SK-N-SH treated with all-trans-retinoic acid at 6 μM for 48 hours (cell line): ENCODE measurements around the gene TMEM132C.

Experiments
- ATAC-seq: fragments of 200-7000 bp; cut with Tn5 transposase; 3 replicates; pipeline ENCODE4 v1.9.1; 2020; ENCODE audit warnings: mild to moderate bottlenecking, moderate library complexity
- ARNTL ChIP-seq: fragments of 450-650 bp; formaldehyde crosslinking; IDR thresholded peaks from 2 replicates; pipeline ENCODE4 v1.5.0; 2020; ENCODE audit warnings: low read depth, mild to moderate bottlenecking, moderate library complexity, borderline replicate concordance
- CSDC2 ChIP-seq: fragments of 250-450 bp; sonication (Bioruptor Pico); IDR thresholded peaks from 2 replicates; pipeline ENCODE4 v1.5.0; 2020; ENCODE audit warnings: mild to moderate bottlenecking, moderate library complexity
- ESRRG ChIP-seq: fragments of 250-450 bp; sonication (Bioruptor Pico); IDR thresholded peaks from 2 replicates; pipeline ENCODE4 v1.6.1; 2021; ENCODE audit warnings: mild to moderate bottlenecking
- GLIS3 ChIP-seq: fragments of 250-450 bp; sonication (Bioruptor Pico); IDR thresholded peaks from 2 replicates; pipeline ENCODE4 v1.5.0; 2020; ENCODE audit warnings: mild to moderate bottlenecking, moderate library complexity
- OSR1 ChIP-seq: fragments of 250-450 bp; sonication (Bioruptor Pico); IDR thresholded peaks from 2 replicates; pipeline ENCODE4 v1.8.0; 2022; ENCODE audit warnings: moderate library complexity, mild to moderate bottlenecking, inconsistent platforms
- PPARA ChIP-seq: fragments of 250-450 bp; sonication (Bioruptor Pico); IDR thresholded peaks from 2 replicates; pipeline ENCODE4 v1.5.0; 2020; ENCODE audit warnings: mild to moderate bottlenecking, borderline replicate concordance
- RARB ChIP-seq: fragments of 250-450 bp; sonication (Bioruptor Pico); IDR thresholded peaks from 2 replicates; pipeline ENCODE4 v1.8.0; 2021; ENCODE audit warnings: mild to moderate bottlenecking, moderate library complexity
- SNAI2 ChIP-seq: fragments of 250-450 bp; sonication (Bioruptor Pico); IDR thresholded peaks from 2 replicates; pipeline ENCODE4 v1.5.0; 2020; ENCODE audit warnings: mild to moderate bottlenecking, moderate library complexity
- TCF4 ChIP-seq: fragments of 250-450 bp; sonication (Bioruptor Pico); IDR thresholded peaks from 2 replicates; pipeline ENCODE4 v1.8.0; 2021; ENCODE audit warnings: mild to moderate bottlenecking, moderate library complexity, borderline replicate concordance
- TOX ChIP-seq: fragments of 250-450 bp; sonication (Bioruptor Pico); IDR thresholded peaks from 2 replicates; pipeline ENCODE4 v1.8.0; 2021; ENCODE audit warnings: mild to moderate bottlenecking, moderate library complexity, borderline replicate concordance
- ZC3H10 ChIP-seq: fragments of 250-450 bp; sonication (Bioruptor Pico); IDR thresholded peaks from 2 replicates; pipeline ENCODE4 v1.5.1; 2021; ENCODE audit warnings: mild to moderate bottlenecking, moderate library complexity
- ZFP3 ChIP-seq: fragments of 250-450 bp; sonication (Bioruptor Pico); IDR thresholded peaks from 2 replicates; pipeline ENCODE4 v1.5.0; 2020; ENCODE audit warnings: mild to moderate bottlenecking, moderate library complexity
- ZFP30 ChIP-seq: fragments of 450-650 bp; formaldehyde crosslinking; IDR thresholded peaks from 2 replicates; pipeline ENCODE4 v1.5.0; 2022; ENCODE audit warnings: mild to moderate bottlenecking, moderate library complexity
- ZNF565 ChIP-seq: fragments of 450-650 bp; formaldehyde crosslinking; conservative IDR thresholded peaks from 2 replicates; pipeline ENCODE4 v1.5.0; 2020; ENCODE audit warnings: low read depth, mild to moderate bottlenecking, moderate library complexity
- ZNF70 ChIP-seq: fragments of 450-650 bp; formaldehyde crosslinking; IDR thresholded peaks from 2 replicates; pipeline ENCODE4 v1.5.0; 2020; ENCODE audit warnings: mild to moderate bottlenecking, moderate library complexity
- ZNF8 ChIP-seq: fragments of 450-650 bp; formaldehyde crosslinking; IDR thresholded peaks from 2 replicates; pipeline ENCODE4 v1.5.0; 2020; ENCODE audit warnings: mild to moderate bottlenecking, moderate library complexity
- TF ChIP-seq, protein P1 (sequence below): fragments of 250-450 bp; sonication (Bioruptor Pico); IDR thresholded peaks from 2 replicates; pipeline ENCODE4 v1.5.0; 2020; ENCODE audit warnings: mild to moderate bottlenecking, moderate library complexity
- TF ChIP-seq, protein P2 (sequence below): fragments of 250-450 bp; sonication (Bioruptor Pico); IDR thresholded peaks from 2 replicates; pipeline ENCODE4 v1.5.1; 2021; ENCODE audit warnings: mild to moderate bottlenecking, moderate library complexity
- TF ChIP-seq, protein P3 (sequence below): fragments of 250-450 bp; sonication (Bioruptor Pico); IDR thresholded peaks from 2 replicates; pipeline ENCODE4 v1.8.0; 2020; ENCODE audit warnings: mild to moderate bottlenecking, moderate library complexity, borderline replicate concordance
- TF ChIP-seq, protein P4 (sequence below): fragments of 250-450 bp; sonication (Bioruptor Pico); IDR thresholded peaks from 2 replicates; pipeline ENCODE4 v1.8.0; 2021; ENCODE audit warnings: low read depth, mild to moderate bottlenecking, moderate library complexity, borderline replicate concordance

The TMEM132C gene

DNA sequence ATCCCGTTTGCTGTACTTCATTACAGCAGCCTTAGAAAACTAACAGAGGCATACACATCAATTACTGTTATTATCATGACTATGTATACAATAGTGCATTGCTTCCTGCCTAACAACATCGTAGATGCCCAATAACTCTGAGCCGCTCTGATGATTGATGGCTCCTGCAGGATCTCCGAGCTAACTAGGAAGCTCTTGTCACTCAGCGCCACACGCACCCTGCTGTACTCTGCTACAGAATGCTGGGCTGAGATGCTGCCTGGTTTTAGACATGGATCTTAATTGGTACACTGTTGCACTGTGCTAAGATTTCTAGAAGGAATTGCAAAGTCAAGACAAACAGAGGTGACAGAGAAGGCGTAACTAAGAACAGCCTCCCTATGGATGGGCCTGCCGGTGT lies 387.5 kb downstream of the TMEM132C start:
- TF ChIP-seq SNAI2 (CRISPR knock-in tag) (no peak), ZNF70 (no peak), ARNTL (CRISPR knock-in tag) (no peak), ZFP30 (CRISPR knock-in tag) (no peak), GLIS3 (CRISPR knock-in tag) (no peak), TCF4 (CRISPR knock-in tag) (no peak), OSR1 (CRISPR knock-in tag) (no peak)
- TF ChIP-seq, protein P1, sequence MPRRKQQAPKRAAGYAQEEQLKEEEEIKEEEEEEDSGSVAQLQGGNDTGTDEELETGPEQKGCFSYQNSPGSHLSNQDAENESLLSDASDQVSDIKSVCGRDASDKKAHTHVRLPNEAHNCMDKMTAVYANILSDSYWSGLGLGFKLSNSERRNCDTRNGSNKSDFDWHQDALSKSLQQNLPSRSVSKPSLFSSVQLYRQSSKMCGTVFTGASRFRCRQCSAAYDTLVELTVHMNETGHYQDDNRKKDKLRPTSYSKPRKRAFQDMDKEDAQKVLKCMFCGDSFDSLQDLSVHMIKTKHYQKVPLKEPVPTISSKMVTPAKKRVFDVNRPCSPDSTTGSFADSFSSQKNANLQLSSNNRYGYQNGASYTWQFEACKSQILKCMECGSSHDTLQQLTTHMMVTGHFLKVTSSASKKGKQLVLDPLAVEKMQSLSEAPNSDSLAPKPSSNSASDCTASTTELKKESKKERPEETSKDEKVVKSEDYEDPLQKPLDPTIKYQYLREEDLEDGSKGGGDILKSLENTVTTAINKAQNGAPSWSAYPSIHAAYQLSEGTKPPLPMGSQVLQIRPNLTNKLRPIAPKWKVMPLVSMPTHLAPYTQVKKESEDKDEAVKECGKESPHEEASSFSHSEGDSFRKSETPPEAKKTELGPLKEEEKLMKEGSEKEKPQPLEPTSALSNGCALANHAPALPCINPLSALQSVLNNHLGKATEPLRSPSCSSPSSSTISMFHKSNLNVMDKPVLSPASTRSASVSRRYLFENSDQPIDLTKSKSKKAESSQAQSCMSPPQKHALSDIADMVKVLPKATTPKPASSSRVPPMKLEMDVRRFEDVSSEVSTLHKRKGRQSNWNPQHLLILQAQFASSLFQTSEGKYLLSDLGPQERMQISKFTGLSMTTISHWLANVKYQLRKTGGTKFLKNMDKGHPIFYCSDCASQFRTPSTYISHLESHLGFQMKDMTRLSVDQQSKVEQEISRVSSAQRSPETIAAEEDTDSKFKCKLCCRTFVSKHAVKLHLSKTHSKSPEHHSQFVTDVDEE = no peak
- ATAC-seq = no peak

DNA sequence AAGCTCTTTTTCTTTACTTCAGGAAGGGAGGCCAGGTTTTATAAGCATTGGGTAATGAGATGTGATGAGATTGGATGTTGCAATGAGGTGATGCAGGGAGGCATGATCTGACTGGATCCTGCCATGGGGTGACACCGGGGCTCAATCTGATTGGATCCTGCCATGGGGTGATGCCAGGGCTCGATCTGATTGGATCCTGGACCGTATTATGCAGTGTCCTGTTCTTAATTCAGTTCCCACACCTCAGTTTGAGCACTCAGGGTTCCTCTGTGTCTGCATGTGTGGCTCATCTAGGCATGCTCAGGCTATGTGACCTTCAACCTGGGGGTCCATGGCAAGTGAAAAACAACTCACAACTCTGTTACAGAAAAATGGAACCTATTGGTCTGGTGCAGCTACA lies 390.4 kb downstream of the TMEM132C start:
- ATAC-seq = no peak

DNA sequence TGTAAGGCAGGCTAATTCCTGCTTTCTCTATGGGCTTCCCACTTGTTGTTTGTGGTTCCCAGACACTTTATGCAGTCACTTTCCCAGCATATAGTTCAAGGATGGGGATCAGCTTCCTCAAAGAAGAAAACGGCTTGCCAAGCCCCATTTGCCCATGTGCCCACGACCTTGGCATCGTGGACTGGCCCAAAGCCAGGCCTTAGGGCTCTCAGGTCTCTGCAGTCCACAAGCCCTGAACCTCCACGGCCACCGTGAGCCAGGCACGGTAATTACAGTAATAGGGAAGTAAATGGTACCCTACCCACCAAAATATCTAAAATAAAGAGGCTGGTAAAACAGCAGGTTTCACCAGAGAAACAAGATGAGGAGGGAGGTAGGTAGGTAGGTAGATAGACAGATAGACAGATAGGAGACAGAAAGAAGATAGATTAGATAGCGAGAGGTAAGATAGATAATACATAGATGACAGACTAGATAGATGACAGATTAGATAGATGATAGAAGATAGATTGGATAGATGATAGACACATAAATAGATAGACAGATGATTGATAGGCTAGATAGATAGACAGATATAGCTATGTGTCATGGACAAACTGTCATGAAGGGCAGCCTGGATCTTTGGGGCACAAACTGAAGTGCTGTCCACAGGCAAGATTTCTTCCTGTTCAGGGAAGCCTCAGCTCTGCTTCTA lies 393.7 kb downstream of the TMEM132C start:
- TF ChIP-seq PPARA (CRISPR knock-in tag) (no peak), ZNF565 (CRISPR knock-in tag) (no peak), SNAI2 (CRISPR knock-in tag) (no peak), TCF4 (CRISPR knock-in tag) (no peak), ZC3H10 (CRISPR knock-in tag) (no peak), GLIS3 (CRISPR knock-in tag) (no peak), ZFP30 (CRISPR knock-in tag) (no peak), ZNF70 (no peak), ARNTL (CRISPR knock-in tag) (no peak)
- TF ChIP-seq, protein P2, sequence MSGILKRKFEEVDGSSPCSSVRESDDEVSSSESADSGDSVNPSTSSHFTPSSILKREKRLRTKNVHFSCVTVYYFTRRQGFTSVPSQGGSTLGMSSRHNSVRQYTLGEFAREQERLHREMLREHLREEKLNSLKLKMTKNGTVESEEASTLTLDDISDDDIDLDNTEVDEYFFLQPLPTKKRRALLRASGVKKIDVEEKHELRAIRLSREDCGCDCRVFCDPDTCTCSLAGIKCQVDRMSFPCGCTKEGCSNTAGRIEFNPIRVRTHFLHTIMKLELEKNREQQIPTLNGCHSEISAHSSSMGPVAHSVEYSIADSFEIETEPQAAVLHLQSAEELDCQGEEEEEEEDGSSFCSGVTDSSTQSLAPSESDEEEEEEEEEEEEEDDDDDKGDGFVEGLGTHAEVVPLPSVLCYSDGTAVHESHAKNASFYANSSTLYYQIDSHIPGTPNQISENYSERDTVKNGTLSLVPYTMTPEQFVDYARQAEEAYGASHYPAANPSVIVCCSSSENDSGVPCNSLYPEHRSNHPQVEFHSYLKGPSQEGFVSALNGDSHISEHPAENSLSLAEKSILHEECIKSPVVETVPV (CRISPR knock-in tag) = no peak
- TF ChIP-seq, protein P3, sequence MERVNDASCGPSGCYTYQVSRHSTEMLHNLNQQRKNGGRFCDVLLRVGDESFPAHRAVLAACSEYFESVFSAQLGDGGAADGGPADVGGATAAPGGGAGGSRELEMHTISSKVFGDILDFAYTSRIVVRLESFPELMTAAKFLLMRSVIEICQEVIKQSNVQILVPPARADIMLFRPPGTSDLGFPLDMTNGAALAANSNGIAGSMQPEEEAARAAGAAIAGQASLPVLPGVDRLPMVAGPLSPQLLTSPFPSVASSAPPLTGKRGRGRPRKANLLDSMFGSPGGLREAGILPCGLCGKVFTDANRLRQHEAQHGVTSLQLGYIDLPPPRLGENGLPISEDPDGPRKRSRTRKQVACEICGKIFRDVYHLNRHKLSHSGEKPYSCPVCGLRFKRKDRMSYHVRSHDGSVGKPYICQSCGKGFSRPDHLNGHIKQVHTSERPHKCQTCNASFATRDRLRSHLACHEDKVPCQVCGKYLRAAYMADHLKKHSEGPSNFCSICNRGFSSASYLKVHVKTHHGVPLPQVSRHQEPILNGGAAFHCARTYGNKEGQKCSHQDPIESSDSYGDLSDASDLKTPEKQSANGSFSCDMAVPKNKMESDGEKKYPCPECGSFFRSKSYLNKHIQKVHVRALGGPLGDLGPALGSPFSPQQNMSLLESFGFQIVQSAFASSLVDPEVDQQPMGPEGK = no peak
- no peak for ATAC-seq

More for the DNA sequence above, 390.4 kb downstream of the TMEM132C start:
- TF ChIP-seq TCF4 (CRISPR knock-in tag) = no peak

DNA sequence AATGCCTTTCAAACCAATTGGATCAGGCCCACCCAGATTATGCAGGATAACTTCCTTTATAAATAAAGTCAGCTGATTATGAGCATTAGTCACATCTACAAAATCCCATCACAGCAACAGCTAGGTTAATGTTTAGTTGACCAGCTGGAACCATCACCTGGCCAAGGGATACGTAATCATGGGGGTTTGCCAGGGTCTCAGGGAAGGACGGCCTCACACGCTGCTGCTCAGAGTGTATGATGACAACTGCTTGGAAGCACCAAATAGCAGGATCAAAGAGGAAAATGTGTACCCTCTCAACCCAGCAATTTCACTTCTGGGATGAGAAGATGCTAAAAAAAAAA lies 394.2 kb downstream of the TMEM132C start:
- ATAC-seq = no peak
- TF ChIP-seq ZFP3 (CRISPR knock-in tag) (no peak), TOX (CRISPR knock-in tag) (no peak), ZNF565 (CRISPR knock-in tag) (no peak), ARNTL (CRISPR knock-in tag) (no peak), ZNF8 (CRISPR knock-in tag) (no peak), RARB (CRISPR knock-in tag) (no peak), ZFP30 (CRISPR knock-in tag) (no peak), ZNF70 (no peak), CSDC2 (CRISPR knock-in tag) (no peak), PPARA (CRISPR knock-in tag) (no peak), ESRRG (CRISPR knock-in tag) (no peak), GLIS3 (CRISPR knock-in tag) (no peak), ZC3H10 (CRISPR knock-in tag) (no peak)
- TF ChIP-seq, protein P1 = no peak
- TF ChIP-seq, protein P3 = no peak
- TF ChIP-seq, protein P4, sequence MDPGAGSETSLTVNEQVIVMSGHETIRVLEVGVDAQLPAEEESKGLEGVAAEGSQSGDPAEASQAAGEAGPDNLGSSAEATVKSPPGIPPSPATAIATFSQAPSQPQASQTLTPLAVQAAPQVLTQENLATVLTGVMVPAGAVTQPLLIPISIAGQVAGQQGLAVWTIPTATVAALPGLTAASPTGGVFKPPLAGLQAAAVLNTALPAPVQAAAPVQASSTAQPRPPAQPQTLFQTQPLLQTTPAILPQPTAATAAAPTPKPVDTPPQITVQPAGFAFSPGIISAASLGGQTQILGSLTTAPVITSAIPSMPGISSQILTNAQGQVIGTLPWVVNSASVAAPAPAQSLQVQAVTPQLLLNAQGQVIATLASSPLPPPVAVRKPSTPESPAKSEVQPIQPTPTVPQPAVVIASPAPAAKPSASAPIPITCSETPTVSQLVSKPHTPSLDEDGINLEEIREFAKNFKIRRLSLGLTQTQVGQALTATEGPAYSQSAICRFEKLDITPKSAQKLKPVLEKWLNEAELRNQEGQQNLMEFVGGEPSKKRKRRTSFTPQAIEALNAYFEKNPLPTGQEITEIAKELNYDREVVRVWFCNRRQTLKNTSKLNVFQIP (CRISPR knock-in tag) = no peak
- TF ChIP-seq, protein P2 (CRISPR knock-in tag) = no peak
